ES-I3 (cell line): ENCODE data around the gene AKT1S1.

Source experiments
- H3K36me3 ChIP-seq: 2 replicates; pipeline ENCODE4 v1.6.1; 2013; ENCODE audit warnings: mild to moderate bottlenecking, low read length, control low read depth, moderate library complexity; ENCODE audit not compliant: insufficient read depth
- H3K4me1 ChIP-seq: 2 replicates; pipeline ENCODE4 v1.6.1; 2013; ENCODE audit warnings: mild to moderate bottlenecking, control low read depth, low read length; ENCODE audit not compliant: insufficient read depth
- H3K9ac ChIP-seq: 2 replicates; pipeline ENCODE4 v1.6.1; 2013; ENCODE audit warnings: low read depth, mild to moderate bottlenecking, low read length, moderate library complexity
- H3K9me3 ChIP-seq: 2 replicates; pipeline ENCODE4 v1.6.1; 2013; ENCODE audit warnings: mild to moderate bottlenecking, low read length, moderate library complexity; ENCODE audit not compliant: control insufficient read depth, insufficient read depth

The AKT1S1 gene

GRCh38 chr19:49853852-49854377, 23.2 kb downstream of the AKT1S1 start:
- Histone ChIP-seq H3K36me3 (no peaks in the 10 kb centered on the region), H3K9ac (no peak overlapping the region), H3K4me1 (0 out of 2 replicates have a peak, but pooled peaks cover 7% of the 10 kb centered on the region), H3K9me3 (no peaks in the 10 kb centered on the region)

DNA sequence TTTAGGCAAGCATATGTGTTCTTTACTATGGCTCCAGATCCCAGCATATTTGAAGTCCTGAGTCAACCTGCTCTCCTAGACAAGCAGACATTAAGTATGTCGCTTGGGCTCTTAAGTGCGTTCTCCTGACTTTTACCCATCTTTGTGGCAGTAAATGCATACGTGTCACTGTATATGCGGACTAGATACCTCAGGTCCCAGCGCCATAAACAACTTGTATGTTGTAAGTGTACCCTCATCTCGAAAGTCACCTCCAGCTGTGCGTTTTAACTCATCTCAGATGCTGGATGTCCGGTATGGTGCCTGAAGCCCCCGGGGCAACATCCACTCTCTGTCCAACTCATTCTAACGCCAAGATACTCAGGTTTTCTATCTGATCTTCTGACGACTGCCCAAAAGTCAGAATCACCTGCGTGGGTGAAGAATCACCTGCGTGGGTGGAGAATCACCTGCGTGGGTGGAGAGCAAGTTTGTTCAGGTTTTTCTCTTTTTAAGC, 24.5 kb downstream of the AKT1S1 start:
- Histone ChIP-seq H3K9ac (0 out of 2 replicates have a peak overlapping the region, but pooled peaks have one; percentile 71), H3K9me3 (no peaks in the 10 kb centered on the region), H3K36me3 (no peaks in the 10 kb centered on the region), H3K4me1 (0 out of 2 replicates have a peak, but pooled peaks cover 7% of the 10 kb centered on the region)

- Histone ChIP-seq H3K4me1 (0 out of 2 replicates have a peak, but pooled peaks cover 7% of the 10 kb centered on the region), H3K9ac (peak overlapping the region; percentile 80), H3K9me3 (no peaks in the 10 kb centered on the region), H3K36me3 (no peaks in the 10 kb centered on the region)
These were observed 25.5 kb downstream of the AKT1S1 start for GRCh38 chr19:49851456-49852259.

GRCh38 chr19:49850487-49851342, 26.4 kb downstream of the AKT1S1 start, which contains the start of gene PTOV1:
TSS of gene PTOV1 (plus strand) at chr19:49851159.
- Histone ChIP-seq H3K9me3 (no peaks in the 10 kb centered on the region), H3K36me3 (no peaks in the 10 kb centered on the region), H3K4me1 (0 out of 2 replicates have a peak, but pooled peaks cover 7% of the 10 kb centered on the region), H3K9ac (peak within 1 kb of the TSS; percentile 80)

DNA sequence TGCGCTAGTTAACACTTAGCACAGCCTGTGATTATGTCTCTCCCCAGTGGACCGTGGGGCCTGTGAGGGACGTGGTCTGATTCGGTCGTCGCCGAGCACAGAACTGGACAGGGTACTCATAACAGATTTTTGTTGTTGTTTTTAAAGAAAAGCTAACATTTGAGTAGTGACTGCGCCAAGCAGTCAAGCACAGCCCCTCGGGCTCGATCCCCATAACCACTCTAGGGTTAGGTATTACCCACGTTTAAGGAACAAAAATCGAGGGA, 27.0 kb downstream of the AKT1S1 start:
- peak overlapping the region; percentile 80 for H3K9ac ChIP-seq
- H3K9me3 ChIP-seq: no peaks in the 10 kb centered on the region
- no peaks in the 10 kb centered on the region for H3K36me3 ChIP-seq
- 0 out of 2 replicates have a peak, but pooled peaks cover 7% of the 10 kb centered on the region for H3K4me1 ChIP-seq

- H3K4me1 ChIP-seq: 0 out of 2 replicates have a peak, but pooled peaks cover 7% of the 10 kb centered on the region
- H3K36me3 ChIP-seq: no peaks in the 10 kb centered on the region
- H3K9ac ChIP-seq: peak overlapping the region; percentile 80; the same call in 1 of the 2 replicates
- H3K9me3 ChIP-seq: no peaks in the 10 kb centered on the region
These were observed 27.5 kb downstream of the AKT1S1 start for GRCh38 chr19:49849433-49850220.

DNA sequence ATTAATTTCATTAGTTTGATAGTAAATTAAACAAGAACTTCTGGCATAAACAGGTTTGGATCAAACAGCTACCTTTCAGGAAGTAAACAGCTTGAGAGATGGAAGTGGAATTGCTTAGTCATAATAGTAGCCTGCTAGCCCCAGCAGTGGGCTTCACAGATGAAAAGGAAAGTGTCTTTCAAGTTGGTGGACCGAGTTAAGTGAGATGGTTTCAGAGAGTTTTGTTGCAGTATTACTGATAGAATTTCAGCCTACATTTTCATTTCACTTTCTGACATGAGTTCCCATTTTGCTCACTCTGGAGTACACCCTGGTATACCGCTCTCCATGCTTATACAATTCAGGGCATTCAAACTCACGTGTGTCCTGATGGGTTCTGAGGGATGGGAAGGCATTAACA, 28.2 kb downstream of the AKT1S1 start:
- no peaks in the 10 kb centered on the region for H3K9me3 ChIP-seq
- H3K9ac ChIP-seq: no peak overlapping the region
- H3K4me1 ChIP-seq: 0 out of 2 replicates have a peak, but pooled peaks cover 7% of the 10 kb centered on the region
- H3K36me3 ChIP-seq: no peaks in the 10 kb centered on the region

GRCh38 chr19:49847731-49848696, 29.1 kb downstream of the AKT1S1 start:
- 0 out of 2 replicates have a peak, but pooled peaks cover 7% of the 10 kb centered on the region for H3K4me1 ChIP-seq
- H3K36me3 ChIP-seq: no peaks in the 10 kb centered on the region
- H3K9me3 ChIP-seq: no peaks in the 10 kb centered on the region
- no peak overlapping the region for H3K9ac ChIP-seq

DNA sequence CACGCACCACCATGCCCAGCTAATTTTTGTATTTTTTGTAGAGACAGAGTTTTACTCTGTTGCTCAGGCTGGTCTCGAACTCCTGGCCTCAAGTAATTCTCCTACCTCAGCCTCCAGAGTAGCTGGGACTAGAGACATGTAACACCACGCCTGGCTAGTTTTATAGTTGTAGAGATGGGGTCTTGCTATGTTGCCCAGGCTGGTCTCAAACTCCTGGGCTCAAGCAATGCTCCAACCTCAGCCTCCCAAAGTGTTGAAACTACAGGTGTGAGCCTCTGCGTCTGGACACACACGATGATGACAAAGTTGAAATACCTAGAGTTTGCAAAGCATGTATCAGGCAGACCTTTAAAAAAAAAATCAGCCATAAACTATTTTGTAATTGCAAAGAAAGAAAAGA, 30.7 kb downstream of the AKT1S1 start:
- Histone ChIP-seq H3K9me3 (no peaks in the 10 kb centered on the region), H3K4me1 (0 out of 2 replicates have a peak, but pooled peaks cover 4% of the 10 kb centered on the region), H3K9ac (no peak overlapping the region), H3K36me3 (no peaks in the 10 kb centered on the region)

GRCh38 chr19:49845414-49845813, 31.7 kb downstream of the AKT1S1 start:
- H3K9me3 ChIP-seq: no peaks in the 10 kb centered on the region
- 0 out of 2 replicates have a peak, but pooled peaks cover 5% of the 10 kb centered on the region for H3K36me3 ChIP-seq
- no peak overlapping the region for H3K9ac ChIP-seq
- H3K4me1 ChIP-seq: 0 out of 2 replicates have a peak, but pooled peaks cover 4% of the 10 kb centered on the region

- Histone ChIP-seq H3K4me1 (no peaks in the 10 kb centered on the region), H3K9me3 (no peaks in the 10 kb centered on the region), H3K36me3 (0 out of 2 replicates have a peak, but pooled peaks cover 5% of the 10 kb centered on the region), H3K9ac (no peak overlapping the region)
These were observed 32.7 kb downstream of the AKT1S1 start for GRCh38 chr19:49844138-49845095.

DNA sequence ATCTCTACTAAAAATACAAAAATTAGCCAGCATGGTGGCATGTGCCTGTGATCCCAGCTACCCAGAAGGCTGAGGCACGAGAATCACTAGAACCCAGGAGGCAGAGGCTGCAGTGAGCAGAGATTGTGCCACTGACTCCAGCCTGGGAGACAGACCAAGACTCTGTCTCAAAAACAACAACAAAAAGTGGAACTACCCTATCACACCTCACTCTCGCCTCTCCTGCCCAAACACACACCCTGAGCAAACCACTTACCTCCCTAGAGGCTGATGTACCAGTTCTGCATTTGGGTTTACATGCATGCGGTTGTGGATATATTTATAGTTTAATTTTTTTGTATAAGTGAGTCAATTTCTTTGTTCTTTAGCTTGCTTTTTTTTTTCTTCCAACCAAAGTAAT, 33.9 kb downstream of the AKT1S1 start:
- H3K9ac ChIP-seq: no peak overlapping the region
- H3K9me3 ChIP-seq: no peaks in the 10 kb centered on the region
- H3K4me1 ChIP-seq: no peaks in the 10 kb centered on the region
- H3K36me3 ChIP-seq: peaks cover 8% of the 10 kb centered on the region; the same call in 1 of the 2 replicates
